HepG2 (cell line): Measurements from ENCODE around the gene NCMAP. TPM values are rescaled to one million over a fixed set of nuclear protein-coding genes. Genes with fewer than 3 reads are reported as not detected.

Experiments
- CHD2 ChIP-seq: IDR thresholded peaks from 2 replicates; pipeline ENCODE4 v1.6.1; 2011; ENCODE audit warnings: low read depth, low read length, improper control_type of control experiment
- HCFC1 ChIP-seq: fragments of 150-350 bp; IDR thresholded peaks from 2 replicates; pipeline ENCODE4 v1.6.1; 2014; ENCODE audit warnings: low read depth, low read length
- MTA1 ChIP-seq: sonication (generic); formaldehyde crosslinking; IDR thresholded peaks from 2 replicates; pipeline ENCODE4 v1.4.0; 2020; ENCODE audit warnings: missing genetic modification reagents, mild to moderate bottlenecking, borderline replicate concordance
- NR2F6 ChIP-seq, 2 experiments: IDR thresholded peaks; 2 replicates each; pipeline ENCODE4 v1.6.1; 2016; ENCODE audit warnings: antibody characterized with exemption in 1 of 2, mild to moderate bottlenecking in 1 of 2
- NRL ChIP-seq: sonication (generic); formaldehyde crosslinking; IDR thresholded peaks from 2 replicates; pipeline ENCODE4 v1.5.0; 2020; ENCODE audit warnings: missing genetic modification reagents, mild to moderate bottlenecking, moderate library complexity, borderline replicate concordance
- RARA ChIP-seq: IDR thresholded peaks from 2 replicates; pipeline ENCODE4 v1.6.1; 2016; ENCODE audit warnings: missing genetic modification reagents, missing compliant biosample characterization
- SAP130 ChIP-seq: IDR thresholded peaks from 2 replicates; pipeline ENCODE4 v1.6.1; 2016; ENCODE audit warnings: low read depth
- SP5 ChIP-seq: IDR thresholded peaks from 2 replicates; pipeline ENCODE4 v1.6.1; 2016; ENCODE audit warnings: low read depth, borderline replicate concordance
- SRF ChIP-seq: IDR thresholded peaks from 2 replicates; pipeline ENCODE4 v1.6.1; 2011; ENCODE audit warnings: mild to moderate bottlenecking, low read depth, low read length, moderate library complexity
- TCF12 ChIP-seq, 2 experiments: fragments of 450-650 bp in 1 of 2; sonication (generic) in 1 of 2; formaldehyde crosslinking in 1 of 2; IDR thresholded peaks; 2 replicates each; pipeline versions ENCODE4 v1.6.1 to v1.8.0; 2017 to 2022; ENCODE audit warnings: antibody characterized with exemption in 1 of 2, mild to moderate bottlenecking in 1 of 2, missing genetic modification reagents in 1 of 2, moderate library complexity in 1 of 2
- ZBTB46 ChIP-seq: sonication (generic); formaldehyde crosslinking; IDR thresholded peaks from 2 replicates; pipeline ENCODE4 v1.4.0; 2020; ENCODE audit warnings: mild to moderate bottlenecking, missing genetic modification reagents, borderline replicate concordance
- ZFP62 ChIP-seq: sonication (generic); formaldehyde crosslinking; IDR thresholded peaks from 2 replicates; pipeline ENCODE4 v1.4.0; 2020; ENCODE audit warnings: missing genetic modification reagents
- ZFP91 ChIP-seq: sonication (generic); formaldehyde crosslinking; IDR thresholded peaks from 2 replicates; pipeline ENCODE4 v1.9.0; 2022; ENCODE audit warnings: missing genetic modification reagents, mild to moderate bottlenecking, borderline replicate concordance
- ZMYM4 ChIP-seq: sonication (generic); formaldehyde crosslinking; IDR thresholded peaks from 2 replicates; pipeline ENCODE4 v1.8.1; 2023; ENCODE audit warnings: mild to moderate bottlenecking, missing genetic modification reagents
- ZNF430 ChIP-seq: sonication (generic); formaldehyde crosslinking; IDR thresholded peaks from 2 replicates; pipeline ENCODE4 v1.9.0; 2021; ENCODE audit warnings: mild to moderate bottlenecking, missing genetic modification reagents
- polyA plus RNA-seq, 8 experiments: library from polyadenylated mRNA; depleted of rRNA in 3 of 8; stranded (reverse) in 7 of 8; unstranded in 1 of 8; fragments of >200 nt; fragmentation: Illumina TruSeq in 4 of 8; extraction: Trizol in 4 of 8; gene quantifications; 2 replicates each; pipeline versions ENCODE4 v1.2.1 to v1.2.3, GENCODE V29; 2011 to 2016; ENCODE audit warnings: low read depth in 4 of 8, missing spikeins in 1 of 8, mixed read lengths in 1 of 8; ENCODE audit not compliant: insufficient read depth in 1 of 8
- total RNA-seq, 5 experiments: library from RNA; depleted of rRNA; stranded (reverse); fragments of >200 nt; fragmentation: Illumina TruSeq; extraction: Trizol; gene quantifications; 2 replicates each; pipeline ENCODE4 v1.2.3, GENCODE V29; 2016; ENCODE audit warnings: low read depth in 1 of 5
- TF ChIP-seq, protein P1 (sequence below): sonication (generic); formaldehyde crosslinking; IDR thresholded peaks from 2 replicates; pipeline ENCODE4 v1.5.0; 2020; ENCODE audit warnings: mild to moderate bottlenecking, missing genetic modification reagents
- TF ChIP-seq, protein P2 (sequence below): sonication (generic); formaldehyde crosslinking; IDR thresholded peaks from 2 replicates; pipeline ENCODE4 v1.5.0; 2020; ENCODE audit warnings: mild to moderate bottlenecking, missing genetic modification reagents

NCMAP gene
- total and polyA plus RNA-seq, 2 of the 13 experiments (the other 11 are each of a cell fraction or from before 2014, with no cell fraction given): 2.7 to 20.0 TPM

- TF ChIP-seq, protein P1, sequence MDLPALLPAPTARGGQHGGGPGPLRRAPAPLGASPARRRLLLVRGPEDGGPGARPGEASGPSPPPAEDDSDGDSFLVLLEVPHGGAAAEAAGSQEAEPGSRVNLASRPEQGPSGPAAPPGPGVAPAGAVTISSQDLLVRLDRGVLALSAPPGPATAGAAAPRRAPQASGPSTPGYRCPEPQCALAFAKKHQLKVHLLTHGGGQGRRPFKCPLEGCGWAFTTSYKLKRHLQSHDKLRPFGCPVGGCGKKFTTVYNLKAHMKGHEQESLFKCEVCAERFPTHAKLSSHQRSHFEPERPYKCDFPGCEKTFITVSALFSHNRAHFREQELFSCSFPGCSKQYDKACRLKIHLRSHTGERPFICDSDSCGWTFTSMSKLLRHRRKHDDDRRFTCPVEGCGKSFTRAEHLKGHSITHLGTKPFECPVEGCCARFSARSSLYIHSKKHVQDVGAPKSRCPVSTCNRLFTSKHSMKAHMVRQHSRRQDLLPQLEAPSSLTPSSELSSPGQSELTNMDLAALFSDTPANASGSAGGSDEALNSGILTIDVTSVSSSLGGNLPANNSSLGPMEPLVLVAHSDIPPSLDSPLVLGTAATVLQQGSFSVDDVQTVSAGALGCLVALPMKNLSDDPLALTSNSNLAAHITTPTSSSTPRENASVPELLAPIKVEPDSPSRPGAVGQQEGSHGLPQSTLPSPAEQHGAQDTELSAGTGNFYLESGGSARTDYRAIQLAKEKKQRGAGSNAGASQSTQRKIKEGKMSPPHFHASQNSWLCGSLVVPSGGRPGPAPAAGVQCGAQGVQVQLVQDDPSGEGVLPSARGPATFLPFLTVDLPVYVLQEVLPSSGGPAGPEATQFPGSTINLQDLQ: no peak
- TF ChIP-seq ZBTB46 (CRISPR knock-in tag) (no peak), NRL (CRISPR knock-in tag) (no peak), TCF12 (IDR thresholded peaks at IDR 0.05) (no peak), TCF12 (CRISPR knock-in tag; IDR thresholded peaks at IDR 0.05) (no peak), ZFP91 (CRISPR knock-in tag) (no peak), SAP130 (CRISPR knock-in tag) (peak; percentile 40; the same call in 1 of the 2 replicates), SP5 (CRISPR knock-in tag) (no peak), HCFC1 (no peak), SRF (no peak), NR2F6 (IDR thresholded peaks at IDR 0.05) (peak; percentile 22; the same call in 1 of the 2 replicates), NR2F6 (CRISPR knock-in tag; IDR thresholded peaks at IDR 0.05) (peak; percentile 56; the same call in 1 of the 2 replicates), RARA (peak; percentile 11; the same call in 1 of the 2 replicates), CHD2 (no peak), ZMYM4 (CRISPR knock-in tag) (0 out of 2 replicates have a peak, but pooled peaks have one; percentile 30), MTA1 (CRISPR knock-in tag) (no peak), ZNF430 (no peak), ZFP62 (CRISPR knock-in tag) (no peak)
- TF ChIP-seq, protein P2, sequence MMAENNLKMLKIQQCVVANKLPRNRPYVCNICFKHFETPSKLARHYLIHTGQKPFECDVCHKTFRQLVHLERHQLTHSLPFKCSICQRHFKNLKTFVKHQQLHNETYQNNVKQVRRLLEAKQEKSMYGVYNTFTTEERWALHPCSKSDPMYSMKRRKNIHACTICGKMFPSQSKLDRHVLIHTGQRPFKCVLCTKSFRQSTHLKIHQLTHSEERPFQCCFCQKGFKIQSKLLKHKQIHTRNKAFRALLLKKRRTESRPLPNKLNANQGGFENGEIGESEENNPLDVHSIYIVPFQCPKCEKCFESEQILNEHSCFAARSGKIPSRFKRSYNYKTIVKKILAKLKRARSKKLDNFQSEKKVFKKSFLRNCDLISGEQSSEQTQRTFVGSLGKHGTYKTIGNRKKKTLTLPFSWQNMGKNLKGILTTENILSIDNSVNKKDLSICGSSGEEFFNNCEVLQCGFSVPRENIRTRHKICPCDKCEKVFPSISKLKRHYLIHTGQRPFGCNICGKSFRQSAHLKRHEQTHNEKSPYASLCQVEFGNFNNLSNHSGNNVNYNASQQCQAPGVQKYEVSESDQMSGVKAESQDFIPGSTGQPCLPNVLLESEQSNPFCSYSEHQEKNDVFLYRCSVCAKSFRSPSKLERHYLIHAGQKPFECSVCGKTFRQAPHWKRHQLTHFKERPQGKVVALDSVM: peak; percentile 81
These were observed 31.3 kb downstream of the NCMAP start (continued) for GRCh38 chr1:24586970-24587820.
